Stimulated activated CD4-positive, alpha-beta T cell treated with anti-CD3 and anti-CD28 coated beads, Interleukin-2, amount 100 ng/mL, for 4 hours (primary cell): ENCODE data around the gene ZFYVE26.
"Not testable (repeated sequence)": the region's sequence is repeated elsewhere in the genome, so short reads cannot be mapped to it uniquely, and the experiment has no call there.

Source experiments
- DNase-seq: peaks from one replicate; pipeline ENCODE4 v3.0.0-alpha.2; 2020; ENCODE audit warnings: low read depth

ZFYVE26 gene

GRCh38 chr14:67749341-67750084 lies 66.9 kb downstream of the ZFYVE26 start:
- no peak for DNase-seq

GRCh38 chr14:67748312-67748711 lies 68.1 kb downstream of the ZFYVE26 start:
- no peak for DNase-seq

- no peak for DNase-seq
Observed at GRCh38 chr14:67746927-67747326, 69.5 kb downstream of the ZFYVE26 start.

DNA sequence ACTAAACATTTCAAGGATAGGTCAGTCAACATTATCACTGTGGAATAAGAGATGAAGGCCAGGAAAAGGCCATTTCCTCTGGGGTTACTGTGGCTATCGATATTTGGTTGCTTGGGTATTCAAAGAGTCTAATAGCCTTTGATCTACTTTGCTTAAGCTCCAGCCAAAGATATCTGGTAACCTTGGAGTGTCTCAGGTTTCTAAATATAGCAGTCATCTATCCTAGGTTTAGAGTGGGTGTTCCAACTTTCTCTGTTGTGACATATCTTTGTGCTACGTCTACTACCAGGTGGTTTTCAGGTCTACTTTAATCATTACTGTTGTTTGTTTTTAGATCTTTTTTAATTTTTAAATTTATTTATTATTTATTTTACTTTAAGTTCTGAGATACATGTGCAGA lies 72.3 kb downstream of the ZFYVE26 start:
- DNase-seq: no peak

DNA sequence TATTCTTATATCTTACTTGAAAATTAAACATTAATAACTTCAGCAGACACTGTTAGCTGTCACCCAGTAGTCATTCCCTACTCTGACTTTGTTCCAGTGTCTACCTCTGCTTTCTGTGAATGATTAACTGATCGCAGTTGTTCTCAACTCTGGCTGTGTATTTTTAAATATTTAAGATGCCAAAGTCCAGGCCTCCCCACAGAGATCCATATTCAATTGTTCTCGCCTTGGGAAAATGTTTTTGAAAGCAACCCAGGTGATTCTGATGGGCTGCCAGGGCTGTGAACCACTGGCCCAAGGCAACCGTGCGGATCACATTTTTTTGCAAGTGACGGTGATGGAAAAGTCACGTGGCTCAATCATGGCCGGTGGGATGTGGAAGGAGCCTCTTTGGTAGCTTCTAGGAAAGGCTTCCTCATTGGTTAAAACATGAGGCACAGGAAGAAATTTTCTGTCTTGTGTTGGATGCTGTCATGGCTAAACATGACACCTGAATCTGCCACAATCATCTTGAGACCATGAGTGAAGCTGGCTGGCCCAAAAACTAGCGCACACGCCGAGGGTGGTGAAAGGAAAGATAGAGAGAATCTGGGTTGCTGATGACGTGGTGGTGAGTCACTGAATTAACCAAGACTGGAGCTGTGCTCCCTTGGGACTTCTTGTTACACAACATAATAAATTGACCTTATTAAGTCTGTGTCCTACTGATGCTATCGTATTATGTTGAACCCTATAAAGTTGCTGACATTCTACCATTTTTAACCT lies 77.5 kb downstream of the ZFYVE26 start:
- DNase-seq: no peak

GRCh38 chr14:67736771-67737170 lies 79.6 kb downstream of the ZFYVE26 start:
- no peak for DNase-seq

DNA sequence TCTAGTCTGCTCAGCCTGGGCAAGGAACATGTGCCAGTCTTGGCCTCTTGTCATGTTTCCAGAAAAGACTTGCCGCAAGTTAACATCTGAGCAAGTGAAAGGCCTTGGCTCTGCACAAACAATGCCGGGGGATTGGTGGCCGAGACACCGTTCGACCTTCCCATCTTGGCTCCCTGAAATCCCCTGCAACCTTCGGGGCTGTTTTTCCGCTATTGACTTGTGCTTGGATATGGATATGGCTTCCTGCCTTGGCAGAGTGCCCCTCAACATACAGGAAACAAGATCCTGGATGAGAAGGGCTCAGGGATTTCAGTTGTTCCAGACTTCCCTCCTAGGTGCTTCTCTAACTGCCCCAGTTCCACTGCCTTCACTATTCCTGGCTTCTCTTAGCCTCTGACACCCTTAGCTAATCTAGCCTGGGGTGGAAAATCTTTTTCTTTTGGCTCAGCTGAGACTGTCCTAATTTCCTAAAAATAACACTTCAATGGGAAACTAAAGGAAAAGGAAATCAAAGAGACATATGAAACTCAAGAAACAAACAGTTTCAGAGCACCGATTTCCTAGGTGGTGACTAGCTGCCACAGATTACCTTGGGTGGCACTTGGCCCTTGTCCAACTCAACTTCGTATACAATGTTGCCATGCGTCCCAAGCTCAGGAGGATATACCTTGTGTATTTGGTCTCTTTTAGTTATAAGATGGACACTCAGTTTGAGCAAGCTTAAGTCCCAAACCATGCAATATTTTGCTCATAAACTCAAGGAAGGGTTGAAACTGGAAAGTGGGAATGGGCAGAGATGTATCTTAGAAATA lies 80.8 kb downstream of the ZFYVE26 start:
- DNase-seq: no peak

DNA sequence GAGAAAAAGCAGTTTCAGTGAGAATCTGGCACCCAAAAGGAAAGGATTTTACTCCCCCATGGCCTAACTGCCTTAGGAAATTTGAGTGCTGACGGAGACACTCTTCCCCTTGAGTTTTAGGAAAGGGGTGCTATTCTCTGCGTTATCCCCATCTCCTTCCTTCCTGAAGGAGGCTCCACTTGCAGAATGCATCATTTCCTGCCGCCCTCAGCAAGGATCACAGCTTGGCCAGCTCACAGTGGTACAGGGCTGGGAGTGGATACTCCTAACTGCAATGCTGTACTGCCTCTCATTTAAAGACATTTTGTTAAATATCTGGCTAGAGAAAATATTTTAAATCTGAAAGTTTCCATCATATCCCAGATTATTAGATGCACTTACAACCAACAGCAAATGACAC lies 81.7 kb downstream of the ZFYVE26 start:
- DNase-seq: no peak

GRCh38 chr14:67733616-67734015 lies 82.8 kb downstream of the ZFYVE26 start:
- no peak for DNase-seq

GRCh38 chr14:67729072-67729885 lies 87.1 kb downstream of the ZFYVE26 start:
- DNase-seq: no peak

DNA sequence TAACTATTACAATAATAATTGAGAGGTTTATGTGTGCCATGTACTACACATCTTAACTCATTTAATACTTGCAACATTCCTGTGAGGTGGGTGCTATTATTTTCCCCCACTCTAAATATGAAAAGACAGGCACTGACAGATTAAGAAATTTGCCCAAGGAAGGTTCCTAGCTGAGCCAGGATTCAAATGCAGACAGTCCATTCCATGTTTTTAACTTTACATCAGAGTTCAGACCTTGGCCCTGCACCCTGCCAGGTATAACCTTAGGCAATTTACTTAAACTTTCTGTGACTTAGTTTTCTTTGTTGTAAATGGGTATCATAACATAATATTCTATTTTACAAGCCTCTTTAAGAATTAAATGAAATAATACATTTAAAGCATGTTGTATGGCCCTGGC lies 88.1 kb downstream of the ZFYVE26 start:
- no peak for DNase-seq

DNA sequence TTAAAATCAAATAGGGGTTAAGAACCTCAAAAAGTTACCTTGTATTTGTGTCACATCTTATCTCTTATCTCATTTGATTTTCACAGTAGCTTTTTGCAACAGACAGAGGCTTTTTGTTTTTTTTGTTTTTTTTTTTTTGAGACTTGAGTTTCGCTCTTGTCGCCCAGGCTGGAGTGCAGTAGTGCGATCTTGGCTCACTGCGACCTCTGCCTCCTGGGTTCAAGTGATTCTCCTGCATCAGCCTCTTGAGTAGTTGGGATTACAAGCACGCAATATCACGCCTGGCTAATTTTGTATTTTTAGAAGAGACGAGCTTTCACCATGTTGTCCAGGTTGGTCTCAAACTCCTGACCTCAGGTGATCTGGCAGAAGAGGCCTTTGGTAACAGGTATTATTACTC lies 89.0 kb downstream of the ZFYVE26 start:
- DNase-seq: no peak

- DNase-seq: no peak
Observed at GRCh38 chr14:67725171-67725570, 91.2 kb downstream of the ZFYVE26 start.

DNA sequence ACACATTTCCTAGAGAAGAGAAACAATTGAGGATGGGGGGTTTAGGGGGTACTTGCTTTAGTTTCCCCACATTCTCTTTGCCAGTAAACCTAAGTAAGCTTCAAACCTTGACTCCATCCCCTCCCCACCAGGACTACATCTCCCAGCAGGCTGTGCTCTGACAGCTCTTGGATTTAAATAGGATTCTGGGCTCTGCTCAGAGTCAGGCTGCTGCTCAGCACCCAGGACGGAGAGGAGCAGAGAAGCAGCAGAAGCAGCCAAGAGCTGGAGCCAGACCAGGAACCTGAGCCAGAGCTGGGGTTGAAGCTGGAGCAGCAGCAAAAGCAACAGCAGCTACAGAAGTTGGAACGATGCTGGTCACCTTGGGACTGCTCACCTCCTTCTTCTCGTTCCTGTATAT lies 94.1 kb downstream of the ZFYVE26 start:
- no peak for DNase-seq

GRCh38 chr14:67721875-67722274 lies 94.5 kb downstream of the ZFYVE26 start:
- no peak for DNase-seq

GRCh38 chr14:67719866-67720265 lies 96.5 kb downstream of the ZFYVE26 start:
- DNase-seq: no peak

- not testable (repeated sequence) for DNase-seq
Observed at GRCh38 chr14:67719385-67719784, 97.0 kb downstream of the ZFYVE26 start.

- no peak for DNase-seq
Observed at GRCh38 chr14:67718265-67718664, 98.1 kb downstream of the ZFYVE26 start.

DNA sequence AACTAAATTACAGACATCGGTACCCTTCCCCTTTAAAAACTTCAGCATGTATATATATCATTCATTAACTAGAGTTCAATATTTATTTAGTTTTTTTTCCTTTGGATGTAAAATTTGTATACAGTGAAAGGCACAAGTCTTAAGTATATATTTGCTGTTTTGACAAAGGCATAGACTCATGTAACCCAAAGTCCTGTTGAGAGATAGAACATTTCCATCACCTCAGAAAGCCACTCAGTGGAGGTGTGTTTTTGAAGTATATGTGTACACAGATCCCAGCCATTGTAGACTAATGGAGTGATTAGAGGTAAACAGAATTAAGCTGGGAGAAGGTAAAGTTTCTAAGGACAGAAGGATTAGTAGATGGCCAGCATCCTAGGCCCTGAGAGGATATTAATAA lies 99.3 kb downstream of the ZFYVE26 start:
- DNase-seq: no peak

DNA sequence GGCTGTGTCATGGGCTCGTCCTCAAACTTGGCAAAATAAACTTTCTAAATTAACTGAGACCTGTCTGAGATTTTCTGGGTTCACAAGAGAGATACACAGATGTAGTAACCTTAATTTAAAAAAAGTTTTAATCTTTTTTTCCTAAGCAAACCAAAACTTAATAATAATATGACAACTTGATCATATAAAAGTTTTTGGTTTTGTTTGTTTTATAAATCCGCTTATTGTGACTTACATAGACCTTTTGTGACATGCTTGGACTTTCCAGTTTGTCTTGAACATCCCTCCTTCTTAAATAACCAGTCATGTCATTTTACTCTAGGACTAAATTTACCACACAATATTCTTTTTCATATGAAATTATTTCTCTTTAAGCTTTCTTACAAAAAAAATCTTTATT lies 106.2 kb downstream of the ZFYVE26 start:
- no peak for DNase-seq

GRCh38 chr14:67709796-67710195 lies 106.6 kb downstream of the ZFYVE26 start:
- not testable (repeated sequence) for DNase-seq

DNA sequence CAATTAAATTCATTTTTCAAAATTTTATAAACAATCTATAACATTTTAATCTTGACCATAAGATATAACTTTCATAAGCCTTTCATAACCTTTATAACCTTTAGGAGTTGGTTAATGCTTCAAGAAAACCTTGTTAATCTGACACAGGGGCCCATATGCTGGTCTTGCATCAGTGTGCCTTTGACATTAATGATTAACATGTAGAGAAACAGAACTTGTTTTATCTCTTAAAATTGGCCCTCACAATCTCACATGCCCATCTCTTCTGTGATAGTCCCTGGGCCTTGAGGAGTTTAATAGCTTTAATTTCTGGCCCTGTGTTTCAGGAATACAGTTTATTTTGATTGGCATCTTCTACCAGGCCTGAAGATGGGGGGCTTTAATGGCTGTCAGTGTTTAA lies 107.0 kb downstream of the ZFYVE26 start:
- not testable (repeated sequence) for DNase-seq
